Smooth muscle cell (in vitro differentiated cells): ENCODE results near the gene BAHD1. TPM values are rescaled to one million over a fixed set of nuclear protein-coding genes. Genes with fewer than 3 reads are reported as not detected.

Source experiments
- DNase-seq: peaks from one replicate; lab custom pipeline; 2025; ENCODE audit not compliant: unreplicated experiment; lab: John Stamatoyannopoulos, UW
- H2AFZ ChIP-seq: fragments of 200-600 bp; sonication (generic); 2 replicates; pipeline ENCODE4 v1.6.0; 2016; ENCODE audit warnings: antibody characterized with exemption, low read depth, mild to moderate bottlenecking
- H3F3A ChIP-seq: fragments of 200-600 bp; sonication (generic); 2 replicates; pipeline ENCODE4 v1.6.0; 2017; ENCODE audit warnings: antibody characterized with exemption, low read depth
- H3K27ac ChIP-seq: fragments of 200-600 bp; sonication (generic); 2 replicates; pipeline ENCODE4 v1.5.1; 2016; ENCODE audit warnings: low read depth, mild to moderate bottlenecking
- H3K27me3 ChIP-seq: fragments of 200-600 bp; sonication (generic); 2 replicates; pipeline ENCODE4 v1.6.1; 2016; ENCODE audit warnings: low read depth, mild to moderate bottlenecking
- H3K36me3 ChIP-seq: fragments of 200-600 bp; sonication (generic); 2 replicates; pipeline ENCODE4 v1.5.1; 2016; ENCODE audit warnings: low read depth
- H3K4me1 ChIP-seq: fragments of 200-600 bp; sonication (generic); 2 replicates; pipeline ENCODE4 v1.5.1; 2016; ENCODE audit warnings: low read depth
- H3K4me2 ChIP-seq: fragments of 200-600 bp; sonication (generic); 2 replicates; pipeline ENCODE4 v1.6.0; 2016; ENCODE audit warnings: mild to moderate bottlenecking
- H3K4me3 ChIP-seq: fragments of 200-600 bp; sonication (generic); 2 replicates; pipeline ENCODE4 v1.5.1; 2016; ENCODE audit warnings: mild to moderate bottlenecking
- H3K79me2 ChIP-seq: fragments of 200-600 bp; sonication (generic); 2 replicates; pipeline ENCODE4 v1.6.0; 2016; ENCODE audit warnings: low read depth, mild to moderate bottlenecking
- H3K9ac ChIP-seq: fragments of 200-600 bp; sonication (generic); 2 replicates; pipeline ENCODE4 v1.6.0; 2016; ENCODE audit warnings: low read depth
- H3K9me3 ChIP-seq: fragments of 200-600 bp; sonication (generic); replicated peaks from 2 replicates; pipeline ENCODE4 v1.5.1; 2016; ENCODE audit warnings: low read depth
- H4K20me1 ChIP-seq: fragments of 200-600 bp; sonication (generic); 2 replicates; pipeline ENCODE4 v1.6.0; 2016; ENCODE audit warnings: low read depth
- WGBS: methylation state at CpG from one replicate; pipeline ENCODE4 v1.1.7; 2016; ENCODE audit warnings: low lambda C conversion rate; 5-methylcytosine and 5-hydroxymethylcytosine counted together
- polyA plus RNA-seq: library from polyadenylated mRNA; unstranded; fragments of >200 nt; fragmentation: Nextera tagmentation; extraction: Ambion mirVana; gene quantifications from 2 replicates; pipeline ENCODE4 v1.2.1, GENCODE V29; 2016
- total RNA-seq: library from RNA; depleted of rRNA; stranded (reverse); fragments of >200 nt; gene quantifications from 2 replicates; pipeline ENCODE4 v1.2.3, GENCODE V29; 2014
- TF ChIP-seq, protein P1 (sequence below): fragments of 200-600 bp; sonication (generic); IDR thresholded peaks from 2 replicates; pipeline ENCODE4 v1.5.1; 2017; ENCODE audit warnings: borderline replicate concordance, mild to moderate bottlenecking, antibody characterized with exemption; ENCODE audit not compliant: insufficient read depth, poor library complexity, severe bottlenecking

Gene BAHD1
- total and polyA plus RNA-seq, 2 experiments from 2014 or later = 8.4 to 11.1 TPM

DNA sequence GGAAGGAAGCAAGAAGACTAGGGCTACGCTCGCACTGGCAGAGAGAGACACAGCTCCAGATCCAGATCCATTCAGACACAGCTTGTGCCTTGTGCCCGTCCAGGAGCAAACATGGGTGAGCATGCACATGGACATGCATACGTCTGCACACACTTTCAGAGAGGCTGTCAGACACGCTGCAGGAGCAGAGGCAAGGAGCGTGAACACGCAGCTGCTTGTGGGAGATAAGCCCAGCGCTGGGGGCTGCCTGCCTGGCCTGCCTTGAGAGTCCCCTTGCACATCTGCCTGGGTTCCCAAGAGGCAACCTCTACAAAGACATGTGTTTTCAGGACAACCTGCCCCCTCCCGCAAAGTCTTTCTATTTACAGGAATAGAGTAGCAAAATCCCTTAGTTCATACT lies 13.6 kb upstream of the BAHD1 start:
- Histone ChIP-seq H3K4me2 (no peak overlapping the region), H3K4me1 (no peaks in the 10 kb centered on the region), H3K4me3 (no peak overlapping the region), H3K36me3 (no peaks in the 10 kb centered on the region), H3K79me2 (no peaks in the 10 kb centered on the region), H3K9ac (no peak overlapping the region), H3K27me3 (no peaks in the 10 kb centered on the region), H3K27ac (no peak overlapping the region), H3F3A (no peaks in the 10 kb centered on the region), H4K20me1 (no peaks in the 10 kb centered on the region), H2AFZ (no peak overlapping the region), H3K9me3 (no peaks in the 10 kb centered on the region)
- TF ChIP-seq, protein P1, sequence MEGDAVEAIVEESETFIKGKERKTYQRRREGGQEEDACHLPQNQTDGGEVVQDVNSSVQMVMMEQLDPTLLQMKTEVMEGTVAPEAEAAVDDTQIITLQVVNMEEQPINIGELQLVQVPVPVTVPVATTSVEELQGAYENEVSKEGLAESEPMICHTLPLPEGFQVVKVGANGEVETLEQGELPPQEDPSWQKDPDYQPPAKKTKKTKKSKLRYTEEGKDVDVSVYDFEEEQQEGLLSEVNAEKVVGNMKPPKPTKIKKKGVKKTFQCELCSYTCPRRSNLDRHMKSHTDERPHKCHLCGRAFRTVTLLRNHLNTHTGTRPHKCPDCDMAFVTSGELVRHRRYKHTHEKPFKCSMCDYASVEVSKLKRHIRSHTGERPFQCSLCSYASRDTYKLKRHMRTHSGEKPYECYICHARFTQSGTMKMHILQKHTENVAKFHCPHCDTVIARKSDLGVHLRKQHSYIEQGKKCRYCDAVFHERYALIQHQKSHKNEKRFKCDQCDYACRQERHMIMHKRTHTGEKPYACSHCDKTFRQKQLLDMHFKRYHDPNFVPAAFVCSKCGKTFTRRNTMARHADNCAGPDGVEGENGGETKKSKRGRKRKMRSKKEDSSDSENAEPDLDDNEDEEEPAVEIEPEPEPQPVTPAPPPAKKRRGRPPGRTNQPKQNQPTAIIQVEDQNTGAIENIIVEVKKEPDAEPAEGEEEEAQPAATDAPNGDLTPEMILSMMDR = no peak
- DNase-seq = no peak
- 97% methylated on average over 9 of the region's 9 CpGs for WGBS

DNA sequence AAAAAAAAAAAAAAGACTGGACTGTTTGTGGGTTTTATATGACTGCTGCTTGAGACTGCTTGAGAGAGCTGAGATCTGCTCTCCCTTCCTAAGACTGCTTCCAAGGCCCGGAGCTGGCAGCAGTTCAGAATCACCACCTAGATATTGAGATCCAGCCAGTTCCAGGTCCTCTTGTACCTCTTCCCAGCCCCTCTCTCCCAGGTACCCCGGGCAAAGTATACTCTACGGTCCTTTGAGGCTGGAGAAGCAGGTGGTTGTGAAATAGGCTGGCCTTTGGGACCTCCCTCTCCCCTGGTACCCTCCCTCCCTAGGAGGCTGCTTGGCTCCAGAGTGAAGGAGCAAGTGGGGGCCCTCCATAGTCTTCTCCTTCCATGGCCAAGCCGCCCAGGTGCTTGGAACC lies 12.6 kb upstream of the BAHD1 start:
- Histone ChIP-seq H3K27me3 (no peaks in the 10 kb centered on the region), H3K9ac (no peak overlapping the region), H3K27ac (no peak overlapping the region), H4K20me1 (no peaks in the 10 kb centered on the region), H3K79me2 (no peaks in the 10 kb centered on the region), H3F3A (no peaks in the 10 kb centered on the region), H3K36me3 (no peaks in the 10 kb centered on the region), H3K4me1 (no peaks in the 10 kb centered on the region), H3K4me3 (no peak overlapping the region), H2AFZ (no peak overlapping the region), H3K4me2 (no peak overlapping the region), H3K9me3 (no peaks in the 10 kb centered on the region)
- TF ChIP-seq, protein P1 = no peak
- no peak for DNase-seq
- 96% methylated on average over 4 of the region's 4 CpGs for WGBS

DNA sequence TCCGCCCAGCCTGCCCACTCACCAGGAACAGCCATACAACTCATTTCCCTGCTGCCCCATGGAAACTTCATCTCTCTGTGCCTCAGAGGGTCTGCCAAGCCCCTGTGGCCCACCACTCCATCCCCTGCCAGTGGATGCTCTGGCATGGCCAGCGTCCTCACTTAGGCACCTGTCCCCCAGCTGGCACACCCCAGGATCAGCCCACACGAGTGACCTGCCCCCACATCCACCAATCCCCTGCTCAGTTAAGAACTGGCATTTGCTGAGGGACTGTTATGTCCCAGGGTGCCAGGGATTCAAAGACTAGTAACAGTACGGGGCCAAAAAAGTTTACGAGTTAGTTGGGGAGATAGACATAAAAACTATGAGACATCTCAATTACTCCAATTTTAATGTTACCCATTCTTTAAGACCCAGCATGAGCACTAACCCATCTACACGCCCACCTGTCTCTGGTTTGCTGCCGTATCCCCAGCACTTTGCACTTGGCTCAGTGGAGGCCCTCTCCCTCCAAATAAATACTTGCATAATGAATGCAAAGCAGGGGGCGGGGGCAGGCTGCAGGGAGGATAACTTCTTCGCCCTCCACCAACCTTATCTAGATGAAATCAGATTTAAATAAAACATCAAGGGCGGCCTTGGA lies 11.6 kb upstream of the BAHD1 start:
- WGBS = 68% methylated on average over 10 of the region's 10 CpGs
- TF ChIP-seq, protein P1 = no peak

DNA sequence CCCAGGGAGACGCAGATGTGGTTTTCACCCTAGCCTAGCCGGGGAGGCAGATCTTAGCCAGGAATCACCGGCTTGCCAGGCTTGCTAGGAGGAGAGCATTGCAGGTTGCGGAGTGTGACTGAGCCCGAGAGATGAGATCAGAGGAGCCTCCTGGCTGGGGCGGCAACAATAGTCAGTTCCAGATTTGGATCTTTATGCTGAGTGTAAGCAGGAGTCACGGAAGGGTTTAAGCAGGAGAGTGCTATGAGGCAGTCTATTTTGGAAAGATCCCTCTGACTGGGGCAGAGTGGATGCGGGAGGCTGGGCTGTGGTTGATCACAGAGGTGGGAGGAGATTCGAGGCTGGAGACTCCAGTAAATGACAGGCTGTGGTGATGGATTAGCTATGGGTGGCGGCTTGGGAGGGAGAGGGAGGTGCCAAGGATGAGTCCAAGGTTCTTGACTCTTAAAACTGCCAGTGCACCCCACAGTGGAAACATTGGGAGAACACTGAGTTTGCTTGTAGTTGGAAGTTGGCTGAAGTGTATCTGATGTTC lies 10.4 kb upstream of the BAHD1 start:
- peaks cover 7% of the 10 kb centered on the region for H3K27me3 ChIP-seq
- no peaks in the 10 kb centered on the region for H3K79me2 ChIP-seq
- H3K36me3 ChIP-seq = no peaks in the 10 kb centered on the region
- TF ChIP-seq, protein P1 = no peak
- no peak for DNase-seq
- no peak overlapping the region for H3K27ac ChIP-seq
- H3K9me3 ChIP-seq = no peaks in the 10 kb centered on the region
- H3K4me1 ChIP-seq = peaks cover under 1% of the 10 kb centered on the region
- no peak overlapping the region for H3K9ac ChIP-seq
- no peaks in the 10 kb centered on the region for H4K20me1 ChIP-seq
- no peak overlapping the region for H3K4me2 ChIP-seq
- H2AFZ ChIP-seq = no peak overlapping the region
- WGBS = 32% methylated on average over 10 of the region's 10 CpGs
- no peak overlapping the region for H3K4me3 ChIP-seq
- no peaks in the 10 kb centered on the region for H3F3A ChIP-seq

More for the DNA sequence above, 11.6 kb upstream of the BAHD1 start:
- no peaks in the 10 kb centered on the region for H3K9me3 ChIP-seq
- no peak overlapping the region for H3K27ac ChIP-seq
- no peaks in the 10 kb centered on the region for H3K79me2 ChIP-seq
- H3K4me1 ChIP-seq = no peaks in the 10 kb centered on the region
- H3K36me3 ChIP-seq = no peaks in the 10 kb centered on the region
- H3K27me3 ChIP-seq = no peaks in the 10 kb centered on the region
- H3F3A ChIP-seq = no peaks in the 10 kb centered on the region
- no peak for DNase-seq
- no peak overlapping the region for H3K9ac ChIP-seq
- no peak overlapping the region for H2AFZ ChIP-seq
- no peak overlapping the region for H3K4me2 ChIP-seq
- H4K20me1 ChIP-seq = no peaks in the 10 kb centered on the region
- H3K4me3 ChIP-seq = no peak overlapping the region
